GM10266 (cell line): ENCODE results near the gene ARHGEF10L.

Experiments used
- DNase-seq: peaks from one replicate; pipeline ENCODE4 v3.0.0; 2012; ENCODE audit errors: extremely low spot score
- TF ChIP-seq, protein P1 (sequence below): IDR thresholded peaks from 2 replicates; pipeline ENCODE4 v1.5.1; 2012; ENCODE audit warnings: mild to moderate bottlenecking, low read depth; ENCODE audit not compliant: control insufficient read depth, insufficient read depth; ENCODE audit errors: missing control alignments

The ARHGEF10L gene

DNA sequence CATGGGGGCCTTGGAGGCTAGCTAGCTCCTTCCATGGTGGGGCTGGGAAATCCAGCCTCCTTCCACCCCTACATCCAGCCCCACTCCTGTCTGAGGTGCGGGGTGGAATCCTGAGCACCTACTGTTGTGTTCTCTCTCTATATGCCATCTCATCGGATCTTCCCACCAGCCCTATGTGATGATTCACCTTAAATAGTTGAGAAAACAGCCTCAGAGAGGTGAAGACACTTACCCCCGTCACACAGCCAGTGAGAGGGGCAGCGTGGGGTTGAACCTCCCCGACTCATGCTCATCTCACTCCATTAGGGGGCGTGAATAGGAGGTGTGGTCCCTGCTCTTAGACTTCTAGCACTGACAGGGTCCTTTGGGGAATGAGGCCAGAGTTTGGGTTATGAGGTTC lies 184.7 kb downstream of the ARHGEF10L start:
- TF ChIP-seq, protein P1, sequence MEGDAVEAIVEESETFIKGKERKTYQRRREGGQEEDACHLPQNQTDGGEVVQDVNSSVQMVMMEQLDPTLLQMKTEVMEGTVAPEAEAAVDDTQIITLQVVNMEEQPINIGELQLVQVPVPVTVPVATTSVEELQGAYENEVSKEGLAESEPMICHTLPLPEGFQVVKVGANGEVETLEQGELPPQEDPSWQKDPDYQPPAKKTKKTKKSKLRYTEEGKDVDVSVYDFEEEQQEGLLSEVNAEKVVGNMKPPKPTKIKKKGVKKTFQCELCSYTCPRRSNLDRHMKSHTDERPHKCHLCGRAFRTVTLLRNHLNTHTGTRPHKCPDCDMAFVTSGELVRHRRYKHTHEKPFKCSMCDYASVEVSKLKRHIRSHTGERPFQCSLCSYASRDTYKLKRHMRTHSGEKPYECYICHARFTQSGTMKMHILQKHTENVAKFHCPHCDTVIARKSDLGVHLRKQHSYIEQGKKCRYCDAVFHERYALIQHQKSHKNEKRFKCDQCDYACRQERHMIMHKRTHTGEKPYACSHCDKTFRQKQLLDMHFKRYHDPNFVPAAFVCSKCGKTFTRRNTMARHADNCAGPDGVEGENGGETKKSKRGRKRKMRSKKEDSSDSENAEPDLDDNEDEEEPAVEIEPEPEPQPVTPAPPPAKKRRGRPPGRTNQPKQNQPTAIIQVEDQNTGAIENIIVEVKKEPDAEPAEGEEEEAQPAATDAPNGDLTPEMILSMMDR, result no peak
- DNase-seq, result no peak

DNA sequence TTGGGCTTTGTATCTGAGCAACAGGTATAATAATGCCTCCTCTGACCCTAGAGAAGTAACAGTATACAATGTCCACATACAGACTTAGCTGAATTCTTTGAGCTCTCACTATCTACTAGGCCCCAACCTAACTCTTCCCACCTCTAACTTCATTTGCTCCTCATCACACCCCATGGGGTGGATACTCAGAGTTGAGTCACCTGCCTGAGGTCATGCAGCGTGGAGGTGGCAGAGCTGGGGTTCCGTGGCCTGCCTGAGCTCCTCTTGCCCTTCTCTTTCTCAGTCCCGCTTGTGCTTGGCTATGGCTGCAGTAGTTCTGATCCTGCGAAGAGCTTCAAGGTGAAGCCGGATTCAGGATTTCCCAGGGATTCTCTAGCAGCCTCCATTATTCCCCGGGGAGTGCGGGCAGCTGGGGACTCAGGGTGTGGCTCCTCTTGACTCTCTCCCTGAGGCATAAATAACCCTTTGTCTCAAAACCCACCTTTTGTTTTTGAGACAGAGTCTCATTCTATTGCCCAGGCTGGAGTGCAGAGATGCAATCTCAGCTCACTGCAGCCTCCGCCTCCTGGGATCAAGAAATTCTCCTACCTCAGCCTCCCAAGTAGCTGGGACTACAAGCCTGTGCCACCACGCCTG lies 185.7 kb downstream of the ARHGEF10L start:
- DNase-seq, result no peak
- TF ChIP-seq, protein P1, result no peak

DNA sequence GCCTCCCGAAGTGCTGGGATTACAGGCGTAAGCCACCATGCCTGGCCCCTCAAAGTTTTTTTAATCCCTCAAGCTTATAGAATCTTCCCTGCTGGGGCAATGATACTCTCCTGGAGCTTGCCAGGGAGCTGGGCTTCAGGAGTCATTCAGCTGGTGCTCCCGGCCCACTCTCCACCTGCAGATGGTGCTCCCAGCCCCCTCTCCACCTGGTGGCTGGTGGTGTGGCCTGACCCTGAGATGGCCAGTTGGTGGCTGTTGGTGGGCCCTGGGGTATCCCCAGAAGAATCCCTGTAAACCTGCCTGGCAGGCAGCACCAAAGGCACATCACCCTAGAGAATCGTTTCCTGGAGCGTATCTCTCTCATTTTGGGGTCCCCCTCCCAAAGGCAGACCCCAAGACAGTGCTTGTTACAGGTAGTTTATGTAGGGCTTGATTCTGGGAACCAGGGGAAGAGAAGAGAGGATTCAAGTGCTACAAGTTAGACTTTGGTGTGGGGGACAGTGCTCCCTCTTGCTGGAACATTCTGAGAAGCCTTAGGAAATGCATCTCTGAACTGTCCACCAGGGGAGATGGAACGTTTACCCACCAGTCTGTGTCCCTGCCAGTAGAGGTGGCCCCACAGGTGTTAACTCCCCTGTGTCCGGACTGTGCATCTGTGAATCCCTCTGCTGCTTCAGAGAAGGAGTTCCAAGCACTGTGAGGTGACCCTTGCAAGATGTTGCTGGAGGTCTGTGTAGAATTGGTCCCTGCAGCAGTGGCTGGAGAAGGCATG lies 186.5 kb downstream of the ARHGEF10L start:
- TF ChIP-seq, protein P1, result no peak
- no peak for DNase-seq

DNA sequence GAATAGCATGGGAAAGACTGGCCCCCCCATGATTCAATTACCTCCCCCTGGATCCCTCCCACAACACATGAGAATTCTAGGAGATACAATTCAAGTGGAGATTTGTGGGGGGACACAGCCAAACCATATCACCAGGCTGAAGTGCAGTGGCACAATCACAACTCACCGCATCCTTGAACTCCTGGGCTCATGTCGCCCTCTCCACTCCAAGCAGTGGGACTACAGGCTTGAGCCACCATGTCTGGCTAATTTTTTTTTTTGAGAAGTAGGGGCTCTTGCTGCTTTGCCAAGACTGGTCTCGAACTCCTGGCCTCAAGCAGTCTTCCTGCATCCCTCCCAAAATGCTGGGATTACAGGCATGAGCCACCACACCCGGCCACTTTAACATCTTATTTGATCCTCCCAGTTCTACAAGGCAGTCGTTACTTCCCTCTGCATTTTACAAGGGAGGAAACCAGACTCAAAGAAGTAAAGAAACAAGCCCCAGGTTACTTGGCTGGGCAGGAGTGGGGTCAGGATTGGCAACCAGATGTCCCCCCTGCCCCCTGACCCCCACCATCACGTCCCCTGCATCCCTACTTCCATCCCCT lies 188.7 kb downstream of the ARHGEF10L start:
- TF ChIP-seq, protein P1, result no peak

DNA sequence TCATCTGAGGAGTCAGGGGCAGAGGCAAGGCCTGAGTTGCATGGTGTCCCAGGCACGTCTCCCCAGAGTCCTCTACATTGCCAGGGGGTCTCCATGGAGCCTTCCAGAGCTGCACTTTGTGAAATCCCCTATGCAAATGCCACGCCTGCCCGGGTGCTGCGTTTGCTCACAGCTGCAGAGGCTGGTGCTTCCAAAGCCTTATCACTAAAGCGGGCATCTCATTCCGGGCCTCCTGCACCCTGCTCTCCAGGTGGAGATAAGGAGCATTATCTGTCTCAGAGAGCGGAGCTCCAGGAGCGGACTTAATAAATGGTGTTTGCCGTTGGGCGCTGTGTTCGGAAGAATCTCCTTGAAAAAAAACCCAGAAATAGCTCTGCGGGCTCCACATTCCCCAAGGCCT lies 189.8 kb downstream of the ARHGEF10L start:
- TF ChIP-seq, protein P1, result no peak
- DNase-seq, result no peak

More for the DNA sequence above, 188.7 kb downstream of the ARHGEF10L start:
- no peak for DNase-seq

DNA sequence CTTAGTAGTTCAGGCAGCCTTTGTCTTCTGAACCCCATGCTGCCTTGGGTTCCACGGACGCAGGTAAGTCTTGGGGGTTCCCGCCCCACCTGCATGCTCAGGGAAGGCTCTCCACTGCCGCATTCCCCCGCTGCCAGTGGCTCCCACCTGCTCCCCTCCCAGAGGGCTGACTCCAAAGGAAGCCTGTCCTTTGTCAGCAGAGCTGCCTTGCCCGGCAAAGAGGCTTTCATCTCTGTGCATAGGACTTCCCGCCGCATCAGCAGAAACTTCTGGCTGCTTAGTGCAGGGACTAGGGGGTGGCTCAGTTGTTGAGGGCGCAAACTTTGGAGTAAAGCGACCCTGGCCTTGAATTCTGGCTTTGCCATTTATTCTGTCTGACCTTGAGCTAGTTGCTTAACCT lies 190.4 kb downstream of the ARHGEF10L start:
- TF ChIP-seq, protein P1, result no peak
- no peak for DNase-seq

DNA sequence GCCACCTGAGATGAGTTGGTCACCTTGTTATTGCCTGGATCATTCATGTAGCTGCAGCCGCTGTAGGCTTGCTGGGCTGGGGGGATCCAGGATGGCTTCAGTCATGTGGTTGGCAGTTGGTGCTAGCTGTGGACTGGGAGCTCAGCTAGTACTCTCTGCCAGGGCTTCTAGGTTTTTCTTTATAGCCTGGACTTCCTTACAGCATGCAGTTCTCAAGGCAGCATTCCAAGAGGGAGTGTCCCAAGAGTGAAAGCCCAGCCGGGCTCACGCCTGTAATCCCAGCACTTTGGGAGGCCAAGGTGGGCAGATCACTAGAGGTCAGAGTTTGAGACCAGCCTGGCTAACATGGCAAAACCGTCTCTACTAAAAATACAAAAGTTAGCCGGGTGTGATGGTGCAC lies 192.0 kb downstream of the ARHGEF10L start:
- TF ChIP-seq, protein P1, result no peak
- no peak for DNase-seq
